Skeletal muscle satellite cell (primary cell): ENCODE data around the gene ARFIP1.
"Not testable (repeated sequence)": the region's sequence is repeated elsewhere in the genome, so short reads cannot be mapped to it uniquely, and the experiment has no call there.

ENCODE experiments used
- H3K27me3 ChIP-seq: 2 replicates; pipeline ENCODE4 v1.7.0; 2013; ENCODE audit warnings: low read length; ENCODE audit not compliant: control insufficient read depth, insufficient read depth
- H3K36me3 ChIP-seq: 2 replicates; pipeline ENCODE4 v1.7.0; 2013; ENCODE audit warnings: mild to moderate bottlenecking, control low read depth, low read length; ENCODE audit not compliant: insufficient read depth
- H3K4me1 ChIP-seq: 2 replicates; pipeline ENCODE4 v1.7.0; 2013; ENCODE audit warnings: low read length; ENCODE audit not compliant: control insufficient read depth, insufficient read depth
- H3K4me2 ChIP-seq: 2 replicates; pipeline ENCODE4 v1.7.0; 2013; ENCODE audit warnings: mild to moderate bottlenecking, low read length
- H3K4me3 ChIP-seq: 2 replicates; pipeline ENCODE4 v1.7.0; 2013; ENCODE audit warnings: low read length
- H3K9ac ChIP-seq: 2 replicates; pipeline ENCODE4 v1.7.0; 2013; ENCODE audit warnings: mild to moderate bottlenecking, low read depth, low read length, moderate library complexity
- H3K9me3 ChIP-seq: replicated peaks from 2 replicates; pipeline ENCODE4 v1.7.0; 2013; ENCODE audit warnings: mild to moderate bottlenecking, control low read depth, low read length

ARFIP1 gene

DNA sequence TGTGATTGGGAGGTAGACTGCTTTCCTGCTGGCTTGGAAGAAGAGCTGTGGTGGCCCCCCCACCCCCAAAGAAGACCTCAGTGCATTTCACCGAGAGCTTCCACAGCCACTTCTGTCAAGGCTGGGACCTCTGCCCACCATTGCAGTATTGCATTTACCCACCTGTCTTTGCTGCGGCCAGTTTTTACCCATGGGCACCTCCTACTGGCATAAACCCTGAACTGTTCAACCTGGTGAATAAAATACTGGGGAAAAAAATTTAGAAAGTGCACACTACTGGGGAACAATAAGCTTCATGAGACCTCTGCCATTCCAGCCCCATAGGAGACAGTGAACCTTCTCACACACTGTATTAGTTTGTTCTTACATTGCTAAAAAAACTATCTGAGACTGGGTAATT, 40.3 kb downstream of the ARFIP1 start:
- Histone ChIP-seq H3K4me2 (no peak overlapping the region), H3K36me3 (no peaks in the 10 kb centered on the region), H3K4me3 (no peak overlapping the region), H3K9ac (no peak overlapping the region), H3K9me3 (no peaks in the 10 kb centered on the region), H3K27me3 (no peaks in the 10 kb centered on the region), H3K4me1 (no peaks in the 10 kb centered on the region)

GRCh38 chr4:152822323-152822722, 42.6 kb downstream of the ARFIP1 start:
- no peaks in the 10 kb centered on the region for H3K9me3 ChIP-seq

DNA sequence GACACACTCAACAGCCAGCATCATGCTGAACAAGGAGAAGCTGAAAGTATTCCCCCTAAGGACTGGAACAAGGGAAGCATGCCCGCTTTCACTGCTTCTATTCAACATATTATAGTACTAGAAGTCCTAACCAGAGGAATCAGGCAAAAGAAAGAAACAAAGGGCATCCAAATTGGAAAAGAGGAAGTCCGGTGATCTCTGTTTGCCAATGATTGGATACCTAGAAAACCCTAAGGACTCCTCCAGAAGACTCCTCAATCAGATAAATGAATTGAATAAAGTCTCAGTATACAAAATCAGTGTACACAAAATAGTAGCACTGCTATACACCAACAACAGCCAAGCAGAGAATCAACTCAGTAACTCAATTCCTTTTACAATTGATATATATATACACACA, 44.8 kb downstream of the ARFIP1 start:
- Histone ChIP-seq H3K4me1 (no peaks in the 10 kb centered on the region), H3K9ac (no peak overlapping the region), H3K4me2 (no peak overlapping the region), H3K4me3 (no peak overlapping the region), H3K36me3 (no peaks in the 10 kb centered on the region), H3K9me3 (no peaks in the 10 kb centered on the region), H3K27me3 (no peaks in the 10 kb centered on the region)

More at GRCh38 chr4:152822323-152822722, 42.6 kb downstream of the ARFIP1 start:
- H3K4me2 ChIP-seq = no peak overlapping the region
- no peaks in the 10 kb centered on the region for H3K36me3 ChIP-seq
- H3K27me3 ChIP-seq = no peaks in the 10 kb centered on the region
- no peak overlapping the region for H3K4me3 ChIP-seq
- no peaks in the 10 kb centered on the region for H3K4me1 ChIP-seq
- H3K9ac ChIP-seq = no peak overlapping the region

- H3K27me3 ChIP-seq = no peaks in the 10 kb centered on the region
- no peaks in the 10 kb centered on the region for H3K4me1 ChIP-seq
- H3K36me3 ChIP-seq = no peaks in the 10 kb centered on the region
- H3K4me2 ChIP-seq = no peak overlapping the region
- H3K9ac ChIP-seq = no peak overlapping the region
- H3K9me3 ChIP-seq = no peaks in the 10 kb centered on the region
- no peak overlapping the region for H3K4me3 ChIP-seq
These were observed 45.6 kb downstream of the ARFIP1 start for GRCh38 chr4:152825336-152825735.

- Histone ChIP-seq H3K36me3 (peaks cover 5% of the 10 kb centered on the region), H3K27me3 (no peaks in the 10 kb centered on the region), H3K4me1 (no peaks in the 10 kb centered on the region), H3K4me2 (no peak overlapping the region), H3K9ac (no peak overlapping the region), H3K9me3 (no peaks in the 10 kb centered on the region), H3K4me3 (no peak overlapping the region)
These were observed 48.4 kb downstream of the ARFIP1 start for GRCh38 chr4:152828122-152828521.

DNA sequence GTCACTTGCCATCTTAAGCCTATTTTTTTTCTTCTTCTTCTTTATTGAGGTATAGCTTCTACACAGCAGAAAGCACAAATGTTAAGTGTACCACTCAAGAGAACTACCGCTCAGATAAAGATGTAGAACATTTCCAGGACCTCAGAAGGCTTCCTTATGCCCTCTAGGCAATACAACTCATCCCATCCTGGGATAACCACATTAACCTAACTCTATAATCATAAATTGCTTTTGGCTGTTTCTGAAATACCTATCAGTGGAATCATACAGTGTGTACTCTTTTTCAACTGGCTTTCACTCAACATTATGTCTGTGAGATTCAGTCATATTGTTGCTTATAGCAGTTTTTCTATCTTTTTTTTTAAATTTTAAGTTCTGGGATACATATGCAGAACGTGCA, 51.7 kb downstream of the ARFIP1 start:
- no peaks in the 10 kb centered on the region for H3K27me3 ChIP-seq
- H3K4me1 ChIP-seq = no peaks in the 10 kb centered on the region
- H3K9me3 ChIP-seq = no peaks in the 10 kb centered on the region
- H3K36me3 ChIP-seq = peaks cover 8% of the 10 kb centered on the region
- H3K9ac ChIP-seq = no peak overlapping the region
- H3K4me3 ChIP-seq = no peak overlapping the region
- no peak overlapping the region for H3K4me2 ChIP-seq

DNA sequence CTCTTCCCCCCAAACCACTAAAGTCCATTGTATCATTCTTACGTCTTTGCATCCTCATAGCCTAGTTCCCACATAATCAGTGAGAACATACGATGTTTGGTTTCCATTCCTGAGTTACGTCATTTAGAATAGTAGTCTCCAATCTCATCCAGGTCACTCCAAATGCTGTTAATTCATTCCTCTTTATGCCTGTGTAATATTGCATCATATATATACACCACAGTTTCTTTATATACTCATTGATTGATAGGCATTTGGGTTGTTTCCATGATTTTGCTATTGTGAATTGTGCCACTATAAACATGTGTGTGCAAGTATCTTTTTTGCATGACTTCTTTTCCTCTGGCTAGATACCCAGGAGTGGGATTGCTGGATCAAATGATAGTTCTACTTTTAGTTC, 57.2 kb downstream of the ARFIP1 start:
- H3K36me3 ChIP-seq = peaks cover 3% of the 10 kb centered on the region
- H3K9ac ChIP-seq = no peak overlapping the region
- H3K4me2 ChIP-seq = no peak overlapping the region
- no peak overlapping the region for H3K4me3 ChIP-seq
- H3K4me1 ChIP-seq = no peaks in the 10 kb centered on the region
- no peaks in the 10 kb centered on the region for H3K9me3 ChIP-seq
- no peaks in the 10 kb centered on the region for H3K27me3 ChIP-seq

- not testable (repeated sequence) for H3K27me3 ChIP-seq, H3K4me1 ChIP-seq, H3K4me3 ChIP-seq, H3K36me3 ChIP-seq, H3K4me2 ChIP-seq, H3K9ac ChIP-seq, H3K9me3 ChIP-seq
These were observed 60.0 kb downstream of the ARFIP1 start for GRCh38 chr4:152839729-152840128.

- H3K4me2 ChIP-seq = no peak overlapping the region
- H3K9ac ChIP-seq = no peak overlapping the region
- H3K27me3 ChIP-seq = no peaks in the 10 kb centered on the region
- no peaks in the 10 kb centered on the region for H3K4me1 ChIP-seq
- no peak overlapping the region for H3K4me3 ChIP-seq
- H3K9me3 ChIP-seq = no peaks in the 10 kb centered on the region
- H3K36me3 ChIP-seq = no peaks in the 10 kb centered on the region
These were observed 63.8 kb downstream of the ARFIP1 start for GRCh38 chr4:152843481-152844090.

GRCh38 chr4:152847376-152847775, 67.6 kb downstream of the ARFIP1 start:
- no peaks in the 10 kb centered on the region for H3K27me3 ChIP-seq
- no peak overlapping the region for H3K4me3 ChIP-seq

GRCh38 chr4:152848508-152848907, 68.8 kb downstream of the ARFIP1 start:
- no peak overlapping the region for H3K4me3 ChIP-seq

More at GRCh38 chr4:152847376-152847775, 67.6 kb downstream of the ARFIP1 start:
- peaks cover 7% of the 10 kb centered on the region for H3K4me1 ChIP-seq
- no peak overlapping the region for H3K9ac ChIP-seq
- H3K36me3 ChIP-seq = no peaks in the 10 kb centered on the region
- H3K4me2 ChIP-seq = no peak overlapping the region
- H3K9me3 ChIP-seq = no peaks in the 10 kb centered on the region

DNA sequence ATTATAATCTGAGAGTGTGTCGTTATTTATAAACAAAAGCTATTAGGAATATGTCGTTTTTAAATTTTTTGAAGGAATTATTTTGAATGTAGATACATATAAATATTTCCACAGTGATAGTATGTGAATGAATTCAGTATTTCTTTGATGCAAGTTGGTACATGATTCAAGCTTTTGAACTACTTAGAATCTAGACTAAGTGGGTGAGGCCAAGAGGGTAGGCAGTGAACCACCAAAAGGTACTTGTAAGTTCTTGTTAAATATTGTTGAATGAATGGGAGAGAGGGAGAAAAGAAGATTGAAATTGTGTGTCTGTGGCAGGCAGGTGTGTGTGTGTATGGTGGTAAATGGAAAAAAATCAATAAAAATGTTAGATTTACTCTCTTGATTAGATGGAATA, 69.6 kb downstream of the ARFIP1 start:
- peaks cover 7% of the 10 kb centered on the region for H3K4me1 ChIP-seq
- H3K9ac ChIP-seq = no peak overlapping the region
- no peaks in the 10 kb centered on the region for H3K27me3 ChIP-seq
- no peaks in the 10 kb centered on the region for H3K9me3 ChIP-seq
- no peak overlapping the region for H3K4me3 ChIP-seq
- no peak overlapping the region for H3K4me2 ChIP-seq
- no peaks in the 10 kb centered on the region for H3K36me3 ChIP-seq

More at GRCh38 chr4:152848508-152848907, 68.8 kb downstream of the ARFIP1 start:
- no peaks in the 10 kb centered on the region for H3K36me3 ChIP-seq
- peaks cover 7% of the 10 kb centered on the region for H3K4me1 ChIP-seq
- no peak overlapping the region for H3K4me2 ChIP-seq
- H3K27me3 ChIP-seq = no peaks in the 10 kb centered on the region
- H3K9ac ChIP-seq = no peak overlapping the region
- H3K9me3 ChIP-seq = no peaks in the 10 kb centered on the region
